SK-N-SH treated with all-trans-retinoic acid at 6 μM for 48 hours (cell line): ENCODE results near the gene IGSF5.

Experiments used
- BACH2 ChIP-seq: fragments of 250-450 bp; sonication (Bioruptor Pico); IDR thresholded peaks from 2 replicates; pipeline ENCODE4 v1.9.0; 2021; ENCODE audit warnings: mild to moderate bottlenecking, borderline replicate concordance
- CSDC2 ChIP-seq: fragments of 250-450 bp; sonication (Bioruptor Pico); IDR thresholded peaks from 2 replicates; pipeline ENCODE4 v1.5.0; 2020; ENCODE audit warnings: mild to moderate bottlenecking, moderate library complexity
- ISL1 ChIP-seq: fragments of 250-450 bp; sonication (Bioruptor Pico); IDR thresholded peaks from 2 replicates; pipeline ENCODE4 v2.1.2; 2022; ENCODE audit warnings: mild to moderate bottlenecking, moderate library complexity
- OSR1 ChIP-seq: fragments of 250-450 bp; sonication (Bioruptor Pico); IDR thresholded peaks from 2 replicates; pipeline ENCODE4 v1.8.0; 2022; ENCODE audit warnings: moderate library complexity, mild to moderate bottlenecking, inconsistent platforms
- RARB ChIP-seq: fragments of 250-450 bp; sonication (Bioruptor Pico); IDR thresholded peaks from 2 replicates; pipeline ENCODE4 v1.8.0; 2021; ENCODE audit warnings: mild to moderate bottlenecking, moderate library complexity
- SNAI2 ChIP-seq: fragments of 250-450 bp; sonication (Bioruptor Pico); IDR thresholded peaks from 2 replicates; pipeline ENCODE4 v1.5.0; 2020; ENCODE audit warnings: mild to moderate bottlenecking, moderate library complexity
- ZC3H10 ChIP-seq: fragments of 250-450 bp; sonication (Bioruptor Pico); IDR thresholded peaks from 2 replicates; pipeline ENCODE4 v1.5.1; 2021; ENCODE audit warnings: mild to moderate bottlenecking, moderate library complexity
- ZFP3 ChIP-seq: fragments of 250-450 bp; sonication (Bioruptor Pico); IDR thresholded peaks from 2 replicates; pipeline ENCODE4 v1.5.0; 2020; ENCODE audit warnings: mild to moderate bottlenecking, moderate library complexity
- ZFP30 ChIP-seq: fragments of 450-650 bp; formaldehyde crosslinking; IDR thresholded peaks from 2 replicates; pipeline ENCODE4 v1.5.0; 2022; ENCODE audit warnings: mild to moderate bottlenecking, moderate library complexity
- ZNF565 ChIP-seq: fragments of 450-650 bp; formaldehyde crosslinking; conservative IDR thresholded peaks from 2 replicates; pipeline ENCODE4 v1.5.0; 2020; ENCODE audit warnings: low read depth, mild to moderate bottlenecking, moderate library complexity
- ZNF8 ChIP-seq: fragments of 450-650 bp; formaldehyde crosslinking; IDR thresholded peaks from 2 replicates; pipeline ENCODE4 v1.5.0; 2020; ENCODE audit warnings: mild to moderate bottlenecking, moderate library complexity
- TF ChIP-seq, protein P1 (sequence below): fragments of 250-450 bp; sonication (Bioruptor Pico); IDR thresholded peaks from 2 replicates; pipeline ENCODE4 v1.8.0; 2021; ENCODE audit warnings: low read depth, mild to moderate bottlenecking, moderate library complexity, borderline replicate concordance
- TF ChIP-seq, protein P2 (sequence below): fragments of 250-450 bp; sonication (Bioruptor Pico); IDR thresholded peaks from 2 replicates; pipeline ENCODE4 v1.8.0; 2020; ENCODE audit warnings: mild to moderate bottlenecking, moderate library complexity, borderline replicate concordance

DNA sequence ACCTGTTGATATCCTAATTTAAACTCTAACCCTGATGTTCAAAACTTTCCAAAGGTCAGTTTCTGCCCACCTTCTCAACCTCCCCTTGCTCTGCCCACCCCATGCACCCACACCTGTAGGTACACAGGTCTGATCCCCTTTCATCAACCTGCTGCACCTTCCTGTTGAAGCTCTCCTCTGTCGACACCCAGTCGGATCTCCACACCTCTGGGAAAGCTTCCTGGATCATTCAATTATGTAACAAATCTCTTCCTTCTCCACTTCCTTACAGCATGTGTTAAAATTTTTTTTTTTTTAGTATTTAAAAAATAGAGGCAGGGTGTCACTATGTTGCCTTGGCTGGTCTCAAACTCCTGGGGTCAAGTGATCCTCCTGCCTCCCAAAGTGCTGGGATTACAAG, 44.7 kb upstream of the IGSF5 start:
- no peak for TF ChIP-seq BACH2 (CRISPR knock-in tag)
- TF ChIP-seq SNAI2 (CRISPR knock-in tag), result no peak
- no peak for TF ChIP-seq OSR1
- TF ChIP-seq RARB (CRISPR knock-in tag), result no peak
- TF ChIP-seq ZNF565 (CRISPR knock-in tag), result no peak
- TF ChIP-seq, protein P1, sequence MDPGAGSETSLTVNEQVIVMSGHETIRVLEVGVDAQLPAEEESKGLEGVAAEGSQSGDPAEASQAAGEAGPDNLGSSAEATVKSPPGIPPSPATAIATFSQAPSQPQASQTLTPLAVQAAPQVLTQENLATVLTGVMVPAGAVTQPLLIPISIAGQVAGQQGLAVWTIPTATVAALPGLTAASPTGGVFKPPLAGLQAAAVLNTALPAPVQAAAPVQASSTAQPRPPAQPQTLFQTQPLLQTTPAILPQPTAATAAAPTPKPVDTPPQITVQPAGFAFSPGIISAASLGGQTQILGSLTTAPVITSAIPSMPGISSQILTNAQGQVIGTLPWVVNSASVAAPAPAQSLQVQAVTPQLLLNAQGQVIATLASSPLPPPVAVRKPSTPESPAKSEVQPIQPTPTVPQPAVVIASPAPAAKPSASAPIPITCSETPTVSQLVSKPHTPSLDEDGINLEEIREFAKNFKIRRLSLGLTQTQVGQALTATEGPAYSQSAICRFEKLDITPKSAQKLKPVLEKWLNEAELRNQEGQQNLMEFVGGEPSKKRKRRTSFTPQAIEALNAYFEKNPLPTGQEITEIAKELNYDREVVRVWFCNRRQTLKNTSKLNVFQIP (CRISPR knock-in tag), result no peak
- TF ChIP-seq ISL1, result no peak
- TF ChIP-seq CSDC2 (CRISPR knock-in tag), result no peak
- TF ChIP-seq, protein P2, sequence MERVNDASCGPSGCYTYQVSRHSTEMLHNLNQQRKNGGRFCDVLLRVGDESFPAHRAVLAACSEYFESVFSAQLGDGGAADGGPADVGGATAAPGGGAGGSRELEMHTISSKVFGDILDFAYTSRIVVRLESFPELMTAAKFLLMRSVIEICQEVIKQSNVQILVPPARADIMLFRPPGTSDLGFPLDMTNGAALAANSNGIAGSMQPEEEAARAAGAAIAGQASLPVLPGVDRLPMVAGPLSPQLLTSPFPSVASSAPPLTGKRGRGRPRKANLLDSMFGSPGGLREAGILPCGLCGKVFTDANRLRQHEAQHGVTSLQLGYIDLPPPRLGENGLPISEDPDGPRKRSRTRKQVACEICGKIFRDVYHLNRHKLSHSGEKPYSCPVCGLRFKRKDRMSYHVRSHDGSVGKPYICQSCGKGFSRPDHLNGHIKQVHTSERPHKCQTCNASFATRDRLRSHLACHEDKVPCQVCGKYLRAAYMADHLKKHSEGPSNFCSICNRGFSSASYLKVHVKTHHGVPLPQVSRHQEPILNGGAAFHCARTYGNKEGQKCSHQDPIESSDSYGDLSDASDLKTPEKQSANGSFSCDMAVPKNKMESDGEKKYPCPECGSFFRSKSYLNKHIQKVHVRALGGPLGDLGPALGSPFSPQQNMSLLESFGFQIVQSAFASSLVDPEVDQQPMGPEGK (CRISPR knock-in tag), result no peak
- no peak for TF ChIP-seq ZC3H10 (CRISPR knock-in tag)
- no peak for TF ChIP-seq ZFP3
- no peak for TF ChIP-seq ZNF8
- TF ChIP-seq ZFP30 (CRISPR knock-in tag), result no peak
